Endothelial cell (in vitro differentiated cells): ENCODE data around the gene RPH3AL. TPM values are rescaled to one million over a fixed set of nuclear protein-coding genes. Genes with fewer than 3 reads are reported as not detected.
A peak's percentile ranks its signal among the peaks of the same experiment; 100 is the strongest.

Experiments
- DNase-seq: peaks from one replicate; pipeline ENCODE4 v3.0.0; 2021; ENCODE audit warnings: low spot score
- H3K27ac Mint-ChIP-seq: one replicate; pipeline ENCODE4 v1.8.0; 2021; ENCODE audit warnings: mixed read lengths, inconsistent platforms; ENCODE audit not compliant: unreplicated experiment
- H3K27me3 Mint-ChIP-seq: one replicate; pipeline ENCODE4 v1.8.0; 2021; ENCODE audit warnings: mild to moderate bottlenecking, moderate library complexity, mixed read lengths, inconsistent platforms; ENCODE audit not compliant: unreplicated experiment
- H3K36me3 Mint-ChIP-seq: one replicate; pipeline ENCODE4 v1.8.0; 2021; ENCODE audit warnings: mild to moderate bottlenecking, low read depth, mixed read lengths, inconsistent platforms; ENCODE audit not compliant: unreplicated experiment
- H3K4me1 Mint-ChIP-seq: one replicate; pipeline ENCODE4 v1.8.0; 2021; ENCODE audit warnings: mild to moderate bottlenecking, mixed read lengths, inconsistent platforms; ENCODE audit not compliant: unreplicated experiment
- H3K4me3 Mint-ChIP-seq: one replicate; pipeline ENCODE4 v1.8.0; 2021; ENCODE audit warnings: mild to moderate bottlenecking, mixed read lengths, inconsistent platforms; ENCODE audit not compliant: unreplicated experiment
- H3K9me3 Mint-ChIP-seq: one replicate; pipeline ENCODE4 v1.8.0; 2021; ENCODE audit warnings: mixed read lengths, inconsistent platforms; ENCODE audit not compliant: unreplicated experiment
- total RNA-seq: library from RNA; stranded (reverse); fragmentation: NEBNext Ultra II Directional; extraction: Animal tissue kit (Norgen Biotek cat#: 25700); gene quantifications from one replicate; pipeline ENCODE4 v1.2.1, GENCODE V29; 2021; ENCODE audit not compliant: unreplicated experiment
- TF ChIP-seq, protein P1 (sequence below): fragments of 200-600 bp; sonication (generic); IDR thresholded peaks from one replicate; pipeline ENCODE4 v1.5.0; 2021; ENCODE audit warnings: antibody characterized with exemption; ENCODE audit not compliant: unreplicated experiment

The RPH3AL gene
- total RNA-seq, 1 donor from 2014 or later, result 3.4 TPM

DNA sequence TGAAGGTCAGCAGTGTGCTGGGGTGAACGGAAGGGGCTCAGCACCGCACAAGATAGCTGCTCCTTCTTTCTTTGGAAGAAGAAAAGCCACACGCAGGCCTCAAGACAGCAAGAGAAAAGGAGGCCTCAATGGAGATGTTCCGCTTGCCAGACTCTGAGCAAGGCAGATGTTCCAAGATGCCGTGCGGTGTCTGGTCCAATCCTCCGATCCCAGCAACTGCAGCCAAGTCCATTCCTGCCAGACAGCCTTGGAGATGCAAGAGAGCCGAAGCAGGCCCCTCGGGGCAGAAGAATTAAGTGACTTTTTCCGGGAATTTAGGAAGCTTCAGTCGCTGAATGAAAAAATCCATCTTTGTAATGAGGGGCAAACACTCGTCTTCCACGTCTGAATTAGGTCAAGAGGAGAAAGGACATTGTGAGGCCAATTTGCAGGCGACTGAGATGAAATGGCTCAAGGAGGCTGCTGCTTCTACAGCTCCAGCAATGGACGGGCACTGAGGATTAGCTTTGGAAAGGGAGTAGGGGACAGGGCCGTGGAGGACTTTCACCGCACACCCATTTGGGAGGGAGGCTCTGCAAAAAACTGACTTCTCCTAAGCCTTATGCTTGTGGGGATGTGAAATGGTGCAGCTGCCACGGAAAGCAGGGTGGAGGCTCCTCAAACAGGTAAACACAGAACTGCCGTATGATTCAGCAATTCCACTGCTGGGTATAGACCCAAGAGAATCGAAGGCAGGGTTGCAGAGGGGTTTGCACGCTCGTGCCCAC, 44.7 kb downstream of the RPH3AL start:
- H3K36me3 Mint-ChIP-seq, result no peaks in the 10 kb centered on the region
- H3K27ac Mint-ChIP-seq, result peak overlapping the region; percentile 4
- H3K27me3 Mint-ChIP-seq, result peaks cover 18% of the 10 kb centered on the region
- H3K9me3 Mint-ChIP-seq, result no peaks in the 10 kb centered on the region
- H3K4me1 Mint-ChIP-seq, result no peaks in the 10 kb centered on the region
- H3K4me3 Mint-ChIP-seq, result no peak overlapping the region
- TF ChIP-seq, protein P1, sequence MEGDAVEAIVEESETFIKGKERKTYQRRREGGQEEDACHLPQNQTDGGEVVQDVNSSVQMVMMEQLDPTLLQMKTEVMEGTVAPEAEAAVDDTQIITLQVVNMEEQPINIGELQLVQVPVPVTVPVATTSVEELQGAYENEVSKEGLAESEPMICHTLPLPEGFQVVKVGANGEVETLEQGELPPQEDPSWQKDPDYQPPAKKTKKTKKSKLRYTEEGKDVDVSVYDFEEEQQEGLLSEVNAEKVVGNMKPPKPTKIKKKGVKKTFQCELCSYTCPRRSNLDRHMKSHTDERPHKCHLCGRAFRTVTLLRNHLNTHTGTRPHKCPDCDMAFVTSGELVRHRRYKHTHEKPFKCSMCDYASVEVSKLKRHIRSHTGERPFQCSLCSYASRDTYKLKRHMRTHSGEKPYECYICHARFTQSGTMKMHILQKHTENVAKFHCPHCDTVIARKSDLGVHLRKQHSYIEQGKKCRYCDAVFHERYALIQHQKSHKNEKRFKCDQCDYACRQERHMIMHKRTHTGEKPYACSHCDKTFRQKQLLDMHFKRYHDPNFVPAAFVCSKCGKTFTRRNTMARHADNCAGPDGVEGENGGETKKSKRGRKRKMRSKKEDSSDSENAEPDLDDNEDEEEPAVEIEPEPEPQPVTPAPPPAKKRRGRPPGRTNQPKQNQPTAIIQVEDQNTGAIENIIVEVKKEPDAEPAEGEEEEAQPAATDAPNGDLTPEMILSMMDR, result no peak
- no peak for DNase-seq

- H3K27me3 Mint-ChIP-seq, result peaks cover 17% of the 10 kb centered on the region
- no peak overlapping the region for H3K27ac Mint-ChIP-seq
- H3K4me1 Mint-ChIP-seq, result no peaks in the 10 kb centered on the region
- no peaks in the 10 kb centered on the region for H3K9me3 Mint-ChIP-seq
- no peak overlapping the region for H3K4me3 Mint-ChIP-seq
- TF ChIP-seq, protein P1, result no peak
- no peaks in the 10 kb centered on the region for H3K36me3 Mint-ChIP-seq
- no peak for DNase-seq
Observed at GRCh38 chr17:307295-307691, 45.3 kb downstream of the RPH3AL start.

- no peak for DNase-seq
- Mint-ChIP-seq H3K36me3 (no peaks in the 10 kb centered on the region), H3K4me3 (no peak overlapping the region), H3K27me3 (peaks cover 17% of the 10 kb centered on the region), H3K9me3 (no peaks in the 10 kb centered on the region), H3K27ac (no peak overlapping the region), H3K4me1 (no peaks in the 10 kb centered on the region)
- TF ChIP-seq, protein P1, result no peak
Observed at GRCh38 chr17:306536-307294, 45.9 kb downstream of the RPH3AL start.

DNA sequence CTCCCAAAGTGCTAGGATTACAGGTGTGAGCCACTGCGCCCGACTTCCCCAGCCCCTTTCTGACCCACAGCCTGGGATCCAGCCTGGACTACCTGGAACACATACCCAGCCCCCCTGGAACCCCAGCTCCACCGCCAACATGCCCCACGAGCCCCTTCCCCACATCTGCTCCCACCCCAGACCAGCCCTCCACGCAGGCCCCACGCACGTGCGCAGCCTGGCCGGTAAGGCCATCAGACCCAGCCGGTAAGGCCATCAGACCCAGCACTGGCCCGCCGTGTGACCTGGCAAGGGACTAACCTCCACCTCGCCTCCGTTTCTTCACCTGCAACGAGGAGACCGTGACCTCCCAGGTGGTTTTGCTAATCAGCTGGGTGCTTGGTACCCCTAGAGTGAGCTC, 46.5 kb downstream of the RPH3AL start:
- DNase-seq, result no peak
- H3K27ac Mint-ChIP-seq, result no peak overlapping the region
- H3K4me3 Mint-ChIP-seq, result no peak overlapping the region
- no peaks in the 10 kb centered on the region for H3K9me3 Mint-ChIP-seq
- H3K36me3 Mint-ChIP-seq, result no peaks in the 10 kb centered on the region
- H3K27me3 Mint-ChIP-seq, result peaks cover 18% of the 10 kb centered on the region
- no peaks in the 10 kb centered on the region for H3K4me1 Mint-ChIP-seq
- TF ChIP-seq, protein P1, result no peak
